Panc1 (cell line): ENCODE results near the gene PTPRK. TPM values are rescaled to one million over a fixed set of nuclear protein-coding genes. Genes with fewer than 3 reads are reported as not detected.

Source experiments
- ATAC-seq: fragments of 200-7000 bp; cut with Tn5 transposase; 2 replicates; pipeline ENCODE4 v1.9.1; 2020; ENCODE audit warnings: mild to moderate bottlenecking, moderate library complexity
- BruUV-seq: library from RNA; stranded (reverse); fragments of 400-500 nt; replicated peaks from 2 replicates; lab custom pipeline; 2021; lab: Mats Ljungman, UMichigan
- CTCF ChIA-PET: fragments of 300-600 bp; sonication (Branson Sonifier 250); formaldehyde crosslinking; loops from one replicate; lab custom pipeline; 2022; ENCODE audit warnings: antibody characterized with exemption; lab: Charles Lee
- POLR2A ChIA-PET: fragments of 300-600 bp; sonication (Branson Sonifier 250); formaldehyde crosslinking; loops from one replicate; lab custom pipeline; 2022; ENCODE audit warnings: antibody characterized with exemption; lab: Charles Lee
- DNase-seq: peaks from one replicate; pipeline ENCODE4 v3.0.0-alpha.2; 2010; ENCODE audit warnings: low read depth, low spot score
- H3K27ac ChIP-seq: 2 replicates; pipeline ENCODE4 v1.5.1; 2011; ENCODE audit warnings: mild to moderate bottlenecking, low read length, inconsistent platforms
- H3K27me3 ChIP-seq: fragments of 200-500 bp; sonication (Bioruptor generic); 2 replicates; pipeline ENCODE4 v1.6.0; 2014; ENCODE audit warnings: low read length, inconsistent platforms; ENCODE audit not compliant: control insufficient read depth, insufficient read depth
- H3K36me3 ChIP-seq: fragments of 200-500 bp; sonication (Bioruptor generic); 2 replicates; pipeline ENCODE4 v1.5.1; 2014; ENCODE audit warnings: inconsistent platforms, mild to moderate bottlenecking, low read length, moderate library complexity; ENCODE audit not compliant: control insufficient read depth, insufficient read depth
- H3K4me1 ChIP-seq: 2 replicates; pipeline ENCODE4 v1.5.1; 2011; ENCODE audit warnings: inconsistent platforms, mild to moderate bottlenecking, low read length, moderate library complexity; ENCODE audit not compliant: control insufficient read depth, insufficient read depth
- H3K4me3 ChIP-seq, 2 experiments: 2 replicates each; pipeline ENCODE4 v1.5.1; 2011 to 2012; ENCODE audit warnings: low read depth in 2 of 2, low read length in 2 of 2, mild to moderate bottlenecking in 2 of 2, inconsistent platforms in 1 of 2, moderate library complexity in 1 of 2
- H3K9me3 ChIP-seq: fragments of 200-500 bp; sonication (Bioruptor generic); 2 replicates; pipeline ENCODE4 v1.5.1; 2014; ENCODE audit warnings: low read depth, mild to moderate bottlenecking, inconsistent platforms, low read length, moderate library complexity; ENCODE audit not compliant: control insufficient read depth, insufficient read depth
- POLR2AphosphoS5 ChIP-seq: IDR thresholded peaks from 2 replicates; pipeline ENCODE4 v1.6.1; 2012; ENCODE audit warnings: mild to moderate bottlenecking, low read depth, low read length, moderate library complexity
- SIN3A ChIP-seq: IDR thresholded peaks from 2 replicates; pipeline ENCODE4 v1.6.1; 2012; ENCODE audit warnings: low read depth, mild to moderate bottlenecking, low read length, moderate library complexity, borderline replicate concordance; ENCODE audit not compliant: insufficient read depth
- TCF7L2 ChIP-seq: IDR thresholded peaks from 2 replicates; pipeline ENCODE4 v1.6.1; 2011; ENCODE audit warnings: mild to moderate bottlenecking, low read depth, low read length, inconsistent platforms
- in situ Hi-C: cut with HindIII; loops from 2 replicates; pipeline ENCODE4 v1.10.0; 2016; ENCODE audit warnings: low sequenced_read_pairs, low pct_unique_long_range_greater_than_20kb
- intact Hi-C: fragments of 100-400 bp; cut with micrococcal nuclease; formaldehyde crosslinking; loops from one replicate; pipeline ENCODE4 v1.10.0; 2022; ENCODE audit not compliant: unreplicated experiment
- total RNA-seq: library from RNA; stranded (reverse); gene quantifications from one replicate; pipeline ENCODE4 v1.2.1, GENCODE V29; 2021; ENCODE audit not compliant: unreplicated experiment
- TF ChIP-seq, protein P1 (sequence below): fragments of 450-650 bp; IDR thresholded peaks from 2 replicates; pipeline ENCODE4 v1.5.1; 2017; ENCODE audit warnings: mild to moderate bottlenecking
- TF ChIP-seq, protein P2 (sequence below), 2 experiments: IDR thresholded peaks; 2 replicates each; pipeline ENCODE4 v1.6.1; 2011 to 2012; ENCODE audit warnings: low read depth in 2 of 2, control low read depth in 1 of 2, low read length in 1 of 2, mild to moderate bottlenecking in 1 of 2, moderate library complexity in 1 of 2; ENCODE audit not compliant: insufficient read depth in 1 of 2

The PTPRK gene
- total RNA-seq, 1 experiment from 2014 or later = 61.8 TPM

DNA sequence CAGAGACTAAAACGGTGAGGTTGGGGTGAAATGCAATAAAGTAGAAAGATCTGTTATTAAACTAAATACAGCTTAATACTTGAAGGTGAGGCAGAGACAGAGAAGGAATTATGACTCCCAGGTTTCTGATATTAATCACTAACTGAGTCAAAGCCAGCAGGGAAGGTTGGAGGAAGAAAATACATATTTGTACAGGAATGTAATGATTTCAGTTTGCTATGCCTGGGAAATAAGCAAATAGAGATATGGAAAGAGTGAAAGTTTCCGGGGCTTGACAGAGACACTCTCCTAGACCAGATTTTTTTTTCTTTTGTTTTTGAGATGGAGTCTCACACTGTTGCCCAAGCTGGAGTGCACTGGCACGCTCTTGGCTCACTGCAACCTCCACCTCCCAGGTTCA is 76.8 kb downstream of the PTPRK start:
- TF ChIP-seq SIN3A (no peak), TCF7L2 (no peak), POLR2AphosphoS5 (no peak)
- TF ChIP-seq, protein P1, sequence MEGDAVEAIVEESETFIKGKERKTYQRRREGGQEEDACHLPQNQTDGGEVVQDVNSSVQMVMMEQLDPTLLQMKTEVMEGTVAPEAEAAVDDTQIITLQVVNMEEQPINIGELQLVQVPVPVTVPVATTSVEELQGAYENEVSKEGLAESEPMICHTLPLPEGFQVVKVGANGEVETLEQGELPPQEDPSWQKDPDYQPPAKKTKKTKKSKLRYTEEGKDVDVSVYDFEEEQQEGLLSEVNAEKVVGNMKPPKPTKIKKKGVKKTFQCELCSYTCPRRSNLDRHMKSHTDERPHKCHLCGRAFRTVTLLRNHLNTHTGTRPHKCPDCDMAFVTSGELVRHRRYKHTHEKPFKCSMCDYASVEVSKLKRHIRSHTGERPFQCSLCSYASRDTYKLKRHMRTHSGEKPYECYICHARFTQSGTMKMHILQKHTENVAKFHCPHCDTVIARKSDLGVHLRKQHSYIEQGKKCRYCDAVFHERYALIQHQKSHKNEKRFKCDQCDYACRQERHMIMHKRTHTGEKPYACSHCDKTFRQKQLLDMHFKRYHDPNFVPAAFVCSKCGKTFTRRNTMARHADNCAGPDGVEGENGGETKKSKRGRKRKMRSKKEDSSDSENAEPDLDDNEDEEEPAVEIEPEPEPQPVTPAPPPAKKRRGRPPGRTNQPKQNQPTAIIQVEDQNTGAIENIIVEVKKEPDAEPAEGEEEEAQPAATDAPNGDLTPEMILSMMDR = no peak
- TF ChIP-seq, protein P2, sequence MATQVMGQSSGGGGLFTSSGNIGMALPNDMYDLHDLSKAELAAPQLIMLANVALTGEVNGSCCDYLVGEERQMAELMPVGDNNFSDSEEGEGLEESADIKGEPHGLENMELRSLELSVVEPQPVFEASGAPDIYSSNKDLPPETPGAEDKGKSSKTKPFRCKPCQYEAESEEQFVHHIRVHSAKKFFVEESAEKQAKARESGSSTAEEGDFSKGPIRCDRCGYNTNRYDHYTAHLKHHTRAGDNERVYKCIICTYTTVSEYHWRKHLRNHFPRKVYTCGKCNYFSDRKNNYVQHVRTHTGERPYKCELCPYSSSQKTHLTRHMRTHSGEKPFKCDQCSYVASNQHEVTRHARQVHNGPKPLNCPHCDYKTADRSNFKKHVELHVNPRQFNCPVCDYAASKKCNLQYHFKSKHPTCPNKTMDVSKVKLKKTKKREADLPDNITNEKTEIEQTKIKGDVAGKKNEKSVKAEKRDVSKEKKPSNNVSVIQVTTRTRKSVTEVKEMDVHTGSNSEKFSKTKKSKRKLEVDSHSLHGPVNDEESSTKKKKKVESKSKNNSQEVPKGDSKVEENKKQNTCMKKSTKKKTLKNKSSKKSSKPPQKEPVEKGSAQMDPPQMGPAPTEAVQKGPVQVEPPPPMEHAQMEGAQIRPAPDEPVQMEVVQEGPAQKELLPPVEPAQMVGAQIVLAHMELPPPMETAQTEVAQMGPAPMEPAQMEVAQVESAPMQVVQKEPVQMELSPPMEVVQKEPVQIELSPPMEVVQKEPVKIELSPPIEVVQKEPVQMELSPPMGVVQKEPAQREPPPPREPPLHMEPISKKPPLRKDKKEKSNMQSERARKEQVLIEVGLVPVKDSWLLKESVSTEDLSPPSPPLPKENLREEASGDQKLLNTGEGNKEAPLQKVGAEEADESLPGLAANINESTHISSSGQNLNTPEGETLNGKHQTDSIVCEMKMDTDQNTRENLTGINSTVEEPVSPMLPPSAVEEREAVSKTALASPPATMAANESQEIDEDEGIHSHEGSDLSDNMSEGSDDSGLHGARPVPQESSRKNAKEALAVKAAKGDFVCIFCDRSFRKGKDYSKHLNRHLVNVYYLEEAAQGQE (IDR thresholded peaks at IDR 0.05; ENCODE audit: insufficient read depth in 1 of 2, low read depth in 2 of 2, low read length in 1 of 2) = no peak
- no peak for ATAC-seq
- in situ Hi-C loops = no loop called here
- intact Hi-C loops = no loop called here
- CTCF ChIA-PET = no interaction called here
- Histone ChIP-seq H3K4me1 (peaks cover 8% of the 10 kb centered on the region; the same call in 1 of the 2 replicates), H3K27ac (no peak overlapping the region), H3K4me3 (no peak overlapping the region), H3K36me3 (no peaks in the 10 kb centered on the region; the same call in 1 of the 2 replicates), H3K9me3 (no peaks in the 10 kb centered on the region), H3K27me3 (no peaks in the 10 kb centered on the region)
- POLR2A ChIA-PET = no interaction called here
- DNase-seq = no peak
- no TSS peak for BruUV-seq

DNA sequence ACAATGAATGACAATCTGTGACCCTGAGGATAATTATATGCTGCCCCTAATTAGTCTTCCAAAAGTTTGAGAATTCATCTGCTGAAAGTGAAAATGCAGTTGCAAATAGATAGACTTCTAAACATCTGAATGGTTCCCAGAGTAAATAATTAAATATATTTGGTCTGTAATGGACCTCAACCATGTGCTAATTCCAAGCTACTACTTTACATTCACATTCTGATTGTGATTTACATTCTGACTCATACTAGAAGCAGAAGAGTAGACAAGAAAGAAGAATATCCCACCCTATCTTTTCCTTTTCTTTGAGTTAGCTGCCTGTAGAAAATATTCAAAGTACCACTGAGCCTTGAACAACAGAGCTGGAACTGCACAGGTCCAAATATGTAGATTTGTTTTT is 80.8 kb downstream of the PTPRK start:
- intact Hi-C loops (no loop called here), in situ Hi-C loops (no loop called here)
- ChIA-PET POLR2A (no interaction called here), CTCF (no interaction called here)
- no peak for TF ChIP-seq TCF7L2
- no peak for TF ChIP-seq POLR2AphosphoS5
- TF ChIP-seq, protein P1 = no peak
- TF ChIP-seq SIN3A = no peak
- TF ChIP-seq, protein P2 (IDR thresholded peaks at IDR 0.05; ENCODE audit: insufficient read depth in 1 of 2, low read depth in 2 of 2, low read length in 1 of 2) = no peak
- BruUV-seq = no TSS peak
- ATAC-seq = no peak
- Histone ChIP-seq H3K9me3 (no peaks in the 10 kb centered on the region), H3K4me3 (no peak overlapping the region), H3K4me1 (peaks cover 6% of the 10 kb centered on the region; the same call in 1 of the 2 replicates), H3K27ac (no peak overlapping the region), H3K36me3 (no peaks in the 10 kb centered on the region; the same call in 1 of the 2 replicates), H3K27me3 (no peaks in the 10 kb centered on the region)
- no peak for DNase-seq
